Measurements from ENCODE around the gene PDZD2. TPM values are rescaled to one million over a fixed set of nuclear protein-coding genes. Genes with fewer than 3 reads are reported as not detected.

The PDZD2 gene
- polyA plus RNA-seq, 1 donor from 2014 or later = 3.1 TPM

- Histone ChIP-seq H4K20me1 (ENCODE audit: insufficient read depth) (no peaks in the 10 kb centered on the region), H3K9me2 (ENCODE audit: insufficient read depth, low read length) (no peaks in the 10 kb centered on the region), H3K27me3 (ENCODE audit: insufficient read depth, low read depth, low read length) (no peaks in the 10 kb centered on the region), H3K27ac (ENCODE audit: low read length) (no peak overlapping the region), H3K9me3 (ENCODE audit: low read length) (no peaks in the 10 kb centered on the region), H3K4me2 (ENCODE audit: low read length) (no peak overlapping the region), H3K79me2 (replicated peaks; ENCODE audit: insufficient read depth, low read length) (no peaks in the 10 kb centered on the region), H3K4me3 (ENCODE audit: low read length) (no peak overlapping the region), H2AFZ (ENCODE audit: low read depth, low read length) (no peak overlapping the region), H3F3A (ENCODE audit: insufficient read depth, low read length, poor library complexity, severe bottlenecking) (no peaks in the 10 kb centered on the region), H3K36me3 (ENCODE audit: insufficient read depth, low read length) (no peaks in the 10 kb centered on the region), H3K9ac (ENCODE audit: low read length) (no peak overlapping the region)
- TF ChIP-seq RAD21 (conservative IDR thresholded peaks at IDR 0.05) (no peak), CTCF (IDR thresholded peaks at IDR 0.05; ENCODE audit: poor library complexity, severe bottlenecking) (no peak), POLR2AphosphoS5 (IDR thresholded peaks at IDR 0.05) (no peak), SMC3 (conservative IDR thresholded peaks at IDR 0.05; ENCODE audit: poor library complexity) (no peak), TAF1 (IDR thresholded peaks at IDR 0.05; ENCODE audit: low read depth) (no peak), REST (IDR thresholded peaks at IDR 0.05; ENCODE audit: borderline replicate concordance) (no peak), EP300 (conservative IDR thresholded peaks at IDR 0.05; ENCODE audit: poor library complexity, severe bottlenecking) (no peak), EZH2 (IDR thresholded peaks at IDR 0.05; ENCODE audit: borderline replicate concordance, insufficient read depth, low read length, poor library complexity, severe bottlenecking) (no peak), MXI1 (conservative IDR thresholded peaks at IDR 0.05; ENCODE audit: poor library complexity, severe bottlenecking) (no peak)
These were observed 360.5 kb downstream of the PDZD2 start for GRCh38 chr5:31999470-31999869.

DNA sequence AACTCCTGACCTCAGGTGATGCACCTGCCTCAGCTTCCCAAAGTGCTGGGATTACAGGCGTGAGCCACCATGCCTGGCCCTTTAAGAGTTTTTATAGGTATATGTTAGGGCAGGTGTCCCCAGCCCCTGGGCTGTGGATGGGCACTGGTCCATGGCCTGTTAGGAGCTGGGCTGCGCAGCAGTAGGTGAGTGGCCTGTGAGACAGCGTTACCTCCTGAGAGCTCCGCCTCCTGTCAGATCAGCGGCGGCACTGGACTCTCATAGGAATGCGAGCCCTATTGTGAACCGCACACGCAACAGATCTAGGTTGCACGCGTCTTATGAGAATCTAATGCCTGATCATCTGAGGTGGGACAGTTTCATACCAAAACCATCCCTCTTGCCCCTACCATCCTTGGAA is 361.8 kb downstream of the PDZD2 start:
- H3K79me2 ChIP-seq (replicated peaks; ENCODE audit: insufficient read depth, low read length) = no peaks in the 10 kb centered on the region
- H3K27ac ChIP-seq (ENCODE audit: low read length) = no peak overlapping the region
- no peaks in the 10 kb centered on the region for H3K36me3 ChIP-seq (ENCODE audit: insufficient read depth, low read length)
- TF ChIP-seq RAD21 (conservative IDR thresholded peaks at IDR 0.05) = no peak
- TF ChIP-seq EZH2 (IDR thresholded peaks at IDR 0.05; ENCODE audit: borderline replicate concordance, insufficient read depth, low read length, poor library complexity, severe bottlenecking) = no peak
- no peak for TF ChIP-seq POLR2AphosphoS5 (IDR thresholded peaks at IDR 0.05)
- no peak for TF ChIP-seq CTCF (IDR thresholded peaks at IDR 0.05; ENCODE audit: poor library complexity, severe bottlenecking)
- H2AFZ ChIP-seq (ENCODE audit: low read depth, low read length) = no peak overlapping the region
- H3K9ac ChIP-seq (ENCODE audit: low read length) = no peak overlapping the region
- no peaks in the 10 kb centered on the region for H3F3A ChIP-seq (ENCODE audit: insufficient read depth, low read length, poor library complexity, severe bottlenecking)
- no peaks in the 10 kb centered on the region for H4K20me1 ChIP-seq (ENCODE audit: insufficient read depth)
- no peak overlapping the region for H3K4me2 ChIP-seq (ENCODE audit: low read length)
- H3K27me3 ChIP-seq (ENCODE audit: insufficient read depth, low read depth, low read length) = no peaks in the 10 kb centered on the region
- H3K9me3 ChIP-seq (ENCODE audit: low read length) = no peaks in the 10 kb centered on the region
- no peak overlapping the region for H3K4me3 ChIP-seq (ENCODE audit: low read length)
- no peaks in the 10 kb centered on the region for H3K9me2 ChIP-seq (ENCODE audit: insufficient read depth, low read length)
